Pons (tissue), 1 donor: ENCODE data around the gene EDAR.

Experiments used
- DNase-seq: peaks from one replicate; pipeline ENCODE4 v3.0.0-alpha.2; 2016; ENCODE audit warnings: low spot score

EDAR gene

GRCh38 chr2:109001201-109001600 lies 12.2 kb upstream of the EDAR start:
- DNase-seq: no peak

GRCh38 chr2:109000738-109001137 lies 11.7 kb upstream of the EDAR start:
- DNase-seq: no peak

- no peak for DNase-seq
These were observed 9.9 kb upstream of the EDAR start for GRCh38 chr2:108998911-108999310.

GRCh38 chr2:108994178-108994577 lies 5.2 kb upstream of the EDAR start:
- DNase-seq: no peak

- no peak for DNase-seq
These were observed 4.3 kb upstream of the EDAR start for GRCh38 chr2:108993095-108993937.

GRCh38 chr2:108988076-108988795 lies 784 bp downstream of the EDAR start:
- DNase-seq: no peak

GRCh38 chr2:108986916-108987510 lies 2.0 kb downstream of the EDAR start:
- no peak for DNase-seq

GRCh38 chr2:108983610-108984009 lies 5.4 kb downstream of the EDAR start:
- DNase-seq: no peak

GRCh38 chr2:108983061-108983460 lies 6.0 kb downstream of the EDAR start:
- no peak for DNase-seq

GRCh38 chr2:108982259-108982679 lies 6.8 kb downstream of the EDAR start:
- DNase-seq: no peak

GRCh38 chr2:108981846-108982245 lies 7.2 kb downstream of the EDAR start:
- no peak for DNase-seq

- no peak for DNase-seq
These were observed 8.9 kb downstream of the EDAR start for GRCh38 chr2:108980076-108980475.

- no peak for DNase-seq
These were observed 9.6 kb downstream of the EDAR start for GRCh38 chr2:108979461-108979860.

- no peak for DNase-seq
These were observed 10.3 kb downstream of the EDAR start for GRCh38 chr2:108978709-108979111.

GRCh38 chr2:108975613-108976435 lies 13.2 kb downstream of the EDAR start:
- no peak for DNase-seq

- DNase-seq: no peak
These were observed 14.3 kb downstream of the EDAR start for GRCh38 chr2:108974674-108975073.

GRCh38 chr2:108972663-108973062 lies 16.4 kb downstream of the EDAR start:
- no peak for DNase-seq

- no peak for DNase-seq
These were observed 17.1 kb downstream of the EDAR start for GRCh38 chr2:108971661-108972566.

GRCh38 chr2:108970369-108970768 lies 18.7 kb downstream of the EDAR start:
- DNase-seq: no peak

GRCh38 chr2:108969856-108970255 lies 19.2 kb downstream of the EDAR start:
- DNase-seq: no peak

GRCh38 chr2:108968619-108969018 lies 20.4 kb downstream of the EDAR start:
- no peak for DNase-seq
